Type B pancreatic cell (in vitro differentiated cells): Measurements from ENCODE around the gene NKX2-2. TPM values are rescaled to one million over a fixed set of nuclear protein-coding genes. Genes with fewer than 3 reads are reported as not detected.

Experiments used
- DNase-seq: peaks from one replicate; pipeline ENCODE4 v3.0.0; 2021; ENCODE audit warnings: mixed read lengths; ENCODE audit not compliant: unreplicated experiment; ENCODE audit errors: extremely low spot score
- H3K27ac Mint-ChIP-seq: 2 replicates; pipeline ENCODE4 v1.8.0; 2021; ENCODE audit warnings: mild to moderate bottlenecking, mixed read lengths
- H3K27me3 Mint-ChIP-seq: 2 replicates; pipeline ENCODE4 v1.8.0; 2021; ENCODE audit warnings: mixed read lengths
- H3K36me3 Mint-ChIP-seq: 2 replicates; pipeline ENCODE4 v1.8.0; 2021; ENCODE audit warnings: mixed read lengths
- H3K4me1 Mint-ChIP-seq: one replicate; pipeline ENCODE4 v1.8.0; 2021; ENCODE audit warnings: mixed read lengths; ENCODE audit not compliant: unreplicated experiment
- H3K4me3 Mint-ChIP-seq: 2 replicates; pipeline ENCODE4 v1.8.0; 2021; ENCODE audit warnings: mild to moderate bottlenecking, mixed read lengths
- H3K9me3 Mint-ChIP-seq: 2 replicates; pipeline ENCODE4 v1.8.0; 2021; ENCODE audit warnings: mixed read lengths
- total RNA-seq: library from RNA; stranded (reverse); gene quantifications from 2 replicates; pipeline ENCODE4 v1.2.1, GENCODE V29; 2021; ENCODE audit warnings: low replicate concordance
- TF ChIP-seq, protein P1 (sequence below): fragments of 200-600 bp; sonication (generic); conservative IDR thresholded peaks from 2 replicates; pipeline ENCODE4 v1.5.0; 2021; ENCODE audit warnings: antibody characterized with exemption, mild to moderate bottlenecking

The NKX2-2 gene
- total RNA-seq, 1 donor from 2014 or later: 6.0 TPM

GRCh38 chr20:21546355-21546754, 32.5 kb upstream of the NKX2-2 start:
- DNase-seq: no peak
- H3K36me3 Mint-ChIP-seq: no peaks in the 10 kb centered on the region
- no peaks in the 10 kb centered on the region for H3K4me1 Mint-ChIP-seq
- TF ChIP-seq, protein P1, sequence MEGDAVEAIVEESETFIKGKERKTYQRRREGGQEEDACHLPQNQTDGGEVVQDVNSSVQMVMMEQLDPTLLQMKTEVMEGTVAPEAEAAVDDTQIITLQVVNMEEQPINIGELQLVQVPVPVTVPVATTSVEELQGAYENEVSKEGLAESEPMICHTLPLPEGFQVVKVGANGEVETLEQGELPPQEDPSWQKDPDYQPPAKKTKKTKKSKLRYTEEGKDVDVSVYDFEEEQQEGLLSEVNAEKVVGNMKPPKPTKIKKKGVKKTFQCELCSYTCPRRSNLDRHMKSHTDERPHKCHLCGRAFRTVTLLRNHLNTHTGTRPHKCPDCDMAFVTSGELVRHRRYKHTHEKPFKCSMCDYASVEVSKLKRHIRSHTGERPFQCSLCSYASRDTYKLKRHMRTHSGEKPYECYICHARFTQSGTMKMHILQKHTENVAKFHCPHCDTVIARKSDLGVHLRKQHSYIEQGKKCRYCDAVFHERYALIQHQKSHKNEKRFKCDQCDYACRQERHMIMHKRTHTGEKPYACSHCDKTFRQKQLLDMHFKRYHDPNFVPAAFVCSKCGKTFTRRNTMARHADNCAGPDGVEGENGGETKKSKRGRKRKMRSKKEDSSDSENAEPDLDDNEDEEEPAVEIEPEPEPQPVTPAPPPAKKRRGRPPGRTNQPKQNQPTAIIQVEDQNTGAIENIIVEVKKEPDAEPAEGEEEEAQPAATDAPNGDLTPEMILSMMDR: no peak
- H3K4me3 Mint-ChIP-seq: no peak overlapping the region
- H3K27me3 Mint-ChIP-seq: peaks cover 32% of the 10 kb centered on the region
- H3K27ac Mint-ChIP-seq: no peak overlapping the region
- no peaks in the 10 kb centered on the region for H3K9me3 Mint-ChIP-seq

GRCh38 chr20:21539512-21539911, 25.6 kb upstream of the NKX2-2 start:
- peaks cover 42% of the 10 kb centered on the region for H3K27me3 Mint-ChIP-seq
- no peak overlapping the region for H3K27ac Mint-ChIP-seq
- H3K36me3 Mint-ChIP-seq: no peaks in the 10 kb centered on the region
- TF ChIP-seq, protein P1: no peak
- no peaks in the 10 kb centered on the region for H3K4me1 Mint-ChIP-seq
- DNase-seq: no peak
- H3K4me3 Mint-ChIP-seq: no peak overlapping the region
- H3K9me3 Mint-ChIP-seq: no peaks in the 10 kb centered on the region

- Mint-ChIP-seq H3K27me3 (peaks cover 57% of the 10 kb centered on the region), H3K9me3 (no peaks in the 10 kb centered on the region), H3K36me3 (no peaks in the 10 kb centered on the region), H3K4me3 (no peak overlapping the region), H3K27ac (peak overlapping the region; percentile 44), H3K4me1 (no peaks in the 10 kb centered on the region)
- TF ChIP-seq, protein P1: no peak
- DNase-seq: no peak
Observed at GRCh38 chr20:21534886-21535285, 21.0 kb upstream of the NKX2-2 start.

- H3K27me3 Mint-ChIP-seq: peaks cover 58% of the 10 kb centered on the region
- H3K4me1 Mint-ChIP-seq: no peaks in the 10 kb centered on the region
- no peaks in the 10 kb centered on the region for H3K36me3 Mint-ChIP-seq
- H3K9me3 Mint-ChIP-seq: no peaks in the 10 kb centered on the region
- DNase-seq: no peak
- no peak overlapping the region for H3K4me3 Mint-ChIP-seq
- TF ChIP-seq, protein P1: no peak
- peak overlapping the region; percentile 44 for H3K27ac Mint-ChIP-seq
Observed at GRCh38 chr20:21534453-21534852, 20.6 kb upstream of the NKX2-2 start.

GRCh38 chr20:21529863-21530262, 16.0 kb upstream of the NKX2-2 start:
- TF ChIP-seq, protein P1: peak; percentile 64
- Mint-ChIP-seq H3K9me3 (no peaks in the 10 kb centered on the region), H3K4me3 (no peak overlapping the region), H3K27ac (no peak overlapping the region), H3K27me3 (peaks cover 94% of the 10 kb centered on the region), H3K36me3 (no peaks in the 10 kb centered on the region), H3K4me1 (no peaks in the 10 kb centered on the region)
- no peak for DNase-seq

DNA sequence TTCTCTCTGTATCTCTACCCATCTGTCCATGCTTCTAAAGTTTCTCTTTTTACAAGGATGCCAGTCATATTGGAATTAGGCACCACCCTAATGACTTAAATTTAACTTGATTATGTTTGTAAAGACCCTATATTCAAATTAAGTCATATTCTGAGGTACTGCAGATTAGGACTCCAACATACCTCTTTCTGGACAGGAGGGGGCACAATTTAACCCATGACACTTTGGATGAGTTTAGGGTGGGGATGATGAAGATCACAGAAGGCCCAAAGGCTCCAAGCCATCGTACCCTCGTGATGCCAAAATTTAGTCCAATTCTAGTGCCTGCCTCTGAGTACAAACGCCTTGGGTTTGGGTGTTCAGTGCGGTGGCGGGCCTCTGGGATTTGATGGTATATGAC, 15.0 kb upstream of the NKX2-2 start:
- no peak overlapping the region for H3K27ac Mint-ChIP-seq
- no peaks in the 10 kb centered on the region for H3K36me3 Mint-ChIP-seq
- H3K9me3 Mint-ChIP-seq: no peaks in the 10 kb centered on the region
- no peaks in the 10 kb centered on the region for H3K4me1 Mint-ChIP-seq
- TF ChIP-seq, protein P1: no peak
- peaks cover 94% of the 10 kb centered on the region for H3K27me3 Mint-ChIP-seq
- no peak for DNase-seq
- no peak overlapping the region for H3K4me3 Mint-ChIP-seq
